Measurements from ENCODE around the gene NUTM1. TPM values are rescaled to one million over a fixed set of nuclear protein-coding genes. Genes with fewer than 3 reads are reported as not detected.
A peak's percentile ranks its signal among the peaks of the same experiment; 100 is the strongest.
"Not testable (repeated sequence)": the region's sequence is repeated elsewhere in the genome, so short reads cannot be mapped to it uniquely, and the experiment has no call there.

Gene NUTM1
- total RNA-seq, 1 experiment from 2014 or later = 0.46 TPM

GRCh38 chr15:34375541-34375940 lies 32.4 kb downstream of the NUTM1 start:
- peaks cover 35% of the 10 kb centered on the region for H3K9me3 Mint-ChIP-seq
- H3K4me3 Mint-ChIP-seq; POLR2A ChIA-PET; ATAC-seq; CTCF ChIA-PET; DNase-seq (ENCODE audit: low spot score); H3K27ac Mint-ChIP-seq: not testable (repeated sequence)
- peaks cover 13% of the 10 kb centered on the region for H3K4me1 Mint-ChIP-seq
- peaks cover 17% of the 10 kb centered on the region for H3K36me3 Mint-ChIP-seq
- H3K27me3 Mint-ChIP-seq (ENCODE audit: low read depth) = peaks cover 25% of the 10 kb centered on the region

GRCh38 chr15:34376856-34377255 lies 33.7 kb downstream of the NUTM1 start:
- TF ChIP-seq MLX (CRISPR knock-in tag; IDR thresholded peaks at IDR 0.05) = no peak
- no peak for TF ChIP-seq FOXJ3 (CRISPR knock-in tag; IDR thresholded peaks at IDR 0.05; ENCODE audit: borderline replicate concordance)
- TF ChIP-seq SOX15 (CRISPR knock-in tag; IDR thresholded peaks at IDR 0.05) = no peak
- TF ChIP-seq SMAD3 (CRISPR knock-in tag; IDR thresholded peaks at IDR 0.05; ENCODE audit: borderline replicate concordance) = no peak
- TF ChIP-seq FOXK1 (CRISPR knock-in tag; IDR thresholded peaks at IDR 0.05) = no peak
- no peak for TF ChIP-seq IRF2 (CRISPR knock-in tag; IDR thresholded peaks at IDR 0.05; ENCODE audit: borderline replicate concordance, low read depth)
- ATAC-seq = no peak
- peaks cover 19% of the 10 kb centered on the region for H3K36me3 Mint-ChIP-seq
- ChIA-PET POLR2A (interaction anchor here (0.9 kb wide), 1 partner anchor 9 kb away, joined by 3 read pairs; no protein-coding TSS in a partner anchor), CTCF (no interaction called here)
- H3K4me1 Mint-ChIP-seq = peaks cover 13% of the 10 kb centered on the region
- no peak for DNase-seq (ENCODE audit: low spot score)
- peaks cover 29% of the 10 kb centered on the region for H3K9me3 Mint-ChIP-seq
- no peak overlapping the region for H3K27ac Mint-ChIP-seq
- H3K27me3 Mint-ChIP-seq (ENCODE audit: low read depth) = peaks cover 25% of the 10 kb centered on the region
- no peak overlapping the region for H3K4me3 Mint-ChIP-seq

GRCh38 chr15:34380491-34380890 lies 37.4 kb downstream of the NUTM1 start:
- peaks cover 11% of the 10 kb centered on the region for H3K9me3 Mint-ChIP-seq
- H3K27ac Mint-ChIP-seq; CTCF ChIA-PET; POLR2A ChIA-PET; H3K36me3 Mint-ChIP-seq; ATAC-seq; H3K4me3 Mint-ChIP-seq; DNase-seq (ENCODE audit: low spot score): not testable (repeated sequence)
- peaks cover 11% of the 10 kb centered on the region for H3K4me1 Mint-ChIP-seq
- H3K27me3 Mint-ChIP-seq (ENCODE audit: low read depth) = peaks cover 25% of the 10 kb centered on the region

GRCh38 chr15:34381829-34382521 lies 38.9 kb downstream of the NUTM1 start:
- H3K36me3 Mint-ChIP-seq; CTCF ChIA-PET; ATAC-seq; DNase-seq (ENCODE audit: low spot score); H3K4me3 Mint-ChIP-seq; H3K9me3 Mint-ChIP-seq; H3K4me1 Mint-ChIP-seq; POLR2A ChIA-PET; H3K27ac Mint-ChIP-seq: not testable (repeated sequence)
- H3K27me3 Mint-ChIP-seq (ENCODE audit: low read depth) = peaks cover 17% of the 10 kb centered on the region

- peak; percentile 93 for ATAC-seq
- not testable (repeated sequence) for H3K27me3 Mint-ChIP-seq (ENCODE audit: low read depth)
Observed at GRCh38 chr15:34389594-34390086, 46.5 kb downstream of the NUTM1 start.

GRCh38 chr15:34392981-34393380 lies 49.9 kb downstream of the NUTM1 start:
- H3K4me1 Mint-ChIP-seq; POLR2A ChIA-PET; H3K27me3 Mint-ChIP-seq (ENCODE audit: low read depth); H3K4me3 Mint-ChIP-seq; H3K27ac Mint-ChIP-seq; ATAC-seq; DNase-seq (ENCODE audit: low spot score); CTCF ChIA-PET; H3K9me3 Mint-ChIP-seq; H3K36me3 Mint-ChIP-seq: not testable (repeated sequence)

More at GRCh38 chr15:34389594-34390086, 46.5 kb downstream of the NUTM1 start:
- H3K4me1 Mint-ChIP-seq; H3K36me3 Mint-ChIP-seq; H3K4me3 Mint-ChIP-seq; CTCF ChIA-PET; H3K9me3 Mint-ChIP-seq; POLR2A ChIA-PET; H3K27ac Mint-ChIP-seq; DNase-seq (ENCODE audit: low spot score): not testable (repeated sequence)

- not testable (repeated sequence) for H3K9me3 Mint-ChIP-seq
Observed at GRCh38 chr15:34397637-34398259, 54.6 kb downstream of the NUTM1 start.

GRCh38 chr15:34403160-34403598 lies 60.1 kb downstream of the NUTM1 start:
- ATAC-seq; DNase-seq (ENCODE audit: low spot score); H3K27me3 Mint-ChIP-seq (ENCODE audit: low read depth); H3K27ac Mint-ChIP-seq; H3K4me3 Mint-ChIP-seq; H3K36me3 Mint-ChIP-seq; CTCF ChIA-PET; H3K4me1 Mint-ChIP-seq; H3K9me3 Mint-ChIP-seq; POLR2A ChIA-PET: not testable (repeated sequence)

More at GRCh38 chr15:34397637-34398259, 54.6 kb downstream of the NUTM1 start:
- CTCF ChIA-PET; H3K27ac Mint-ChIP-seq; ATAC-seq; H3K36me3 Mint-ChIP-seq; DNase-seq (ENCODE audit: low spot score); POLR2A ChIA-PET; H3K4me3 Mint-ChIP-seq; H3K4me1 Mint-ChIP-seq; H3K27me3 Mint-ChIP-seq (ENCODE audit: low read depth): not testable (repeated sequence)

- DNase-seq (ENCODE audit: low spot score); POLR2A ChIA-PET; H3K36me3 Mint-ChIP-seq; CTCF ChIA-PET; H3K27me3 Mint-ChIP-seq (ENCODE audit: low read depth); H3K4me1 Mint-ChIP-seq; ATAC-seq; H3K9me3 Mint-ChIP-seq; H3K4me3 Mint-ChIP-seq; H3K27ac Mint-ChIP-seq: not testable (repeated sequence)
Observed at GRCh38 chr15:34403899-34404298, 60.8 kb downstream of the NUTM1 start.
